DMS 273 (cell line): ENCODE results near the gene ARL15.
A peak's percentile ranks its signal among the peaks of the same experiment; 100 is the strongest.

ENCODE experiments used
- DNase-seq: peaks from one replicate; lab custom pipeline; 2025; ENCODE audit not compliant: unreplicated experiment; lab: John Stamatoyannopoulos, UW

The ARL15 gene

DNA sequence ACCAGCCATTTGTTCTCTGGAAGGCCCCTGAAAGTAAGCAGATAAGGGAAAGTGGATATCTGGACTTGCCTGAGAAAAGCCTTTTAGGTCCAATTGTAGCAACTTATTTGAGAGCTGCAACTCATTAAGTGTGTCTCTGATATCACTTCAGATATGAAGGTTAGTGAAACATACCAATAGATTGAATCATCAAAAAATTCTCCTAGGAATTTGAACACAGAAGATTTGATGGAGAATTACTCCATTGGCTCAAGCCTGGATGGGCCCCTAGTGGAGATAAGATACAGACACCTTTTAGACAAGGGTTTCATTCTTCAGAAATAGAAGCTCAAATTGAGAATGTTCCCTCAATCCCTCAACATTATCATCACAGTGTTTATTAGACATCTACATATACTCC is 393.3 kb downstream of the ARL15 start:
- DNase-seq = no peak

DNA sequence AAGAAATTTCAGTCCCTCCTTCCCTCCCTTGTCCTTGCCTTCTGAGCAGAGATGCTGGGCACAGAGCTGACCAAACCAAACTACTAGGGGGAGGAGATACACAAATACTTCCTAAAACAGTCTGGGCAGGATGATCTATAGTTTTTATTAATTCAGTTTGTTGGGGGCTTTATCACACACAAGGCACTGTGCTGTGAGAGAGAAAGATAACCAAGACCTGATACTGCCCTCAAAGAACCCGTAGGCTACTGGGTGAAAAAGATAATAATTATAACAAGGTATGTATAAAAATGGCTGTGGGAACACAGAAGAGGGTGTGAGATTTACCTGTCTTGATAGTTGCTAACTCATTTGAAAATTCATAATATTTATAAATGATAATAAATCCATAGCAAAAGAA is 395.3 kb downstream of the ARL15 start:
- DNase-seq = no peak

GRCh38 chr5:53913941-53914340 is 396.4 kb downstream of the ARL15 start:
- DNase-seq = no peak

GRCh38 chr5:53908757-53909156 is 401.6 kb downstream of the ARL15 start:
- DNase-seq = no peak

DNA sequence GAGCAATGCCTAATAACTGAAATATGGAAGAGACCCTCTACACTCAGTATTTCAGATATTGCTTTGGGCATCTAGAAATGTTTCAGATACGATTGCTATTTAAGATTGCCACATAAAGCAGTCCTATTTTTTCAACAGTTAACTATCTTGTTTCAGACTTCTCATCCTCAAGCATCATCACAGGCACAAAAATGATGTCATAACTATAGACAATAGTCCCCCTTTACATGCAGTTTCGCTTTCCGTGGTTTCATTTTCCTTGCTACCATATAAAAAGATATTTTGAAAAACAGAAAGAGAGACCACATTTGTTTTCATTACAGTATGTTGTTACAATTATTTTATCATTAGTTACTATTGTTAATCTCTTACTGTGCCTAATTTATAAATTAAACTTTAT is 402.5 kb downstream of the ARL15 start:
- no peak for DNase-seq

DNA sequence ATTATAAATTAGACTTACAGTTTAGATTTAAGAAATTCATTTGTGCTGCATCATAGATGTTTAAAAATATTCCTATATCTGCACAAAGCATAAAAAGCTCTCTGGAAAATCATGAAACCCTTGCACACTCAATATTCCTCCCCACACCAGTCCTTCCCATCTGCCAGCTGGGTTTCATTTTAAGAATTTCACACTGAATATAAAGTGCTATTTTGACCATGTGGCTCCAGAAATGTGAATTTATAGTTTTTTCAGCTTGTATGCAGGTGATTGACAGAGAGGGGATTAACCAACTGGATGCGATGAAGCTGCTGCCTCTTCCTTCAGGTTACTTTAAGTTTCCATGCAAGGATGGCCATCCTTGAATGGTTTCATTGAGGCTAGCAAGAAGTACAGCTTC is 403.6 kb downstream of the ARL15 start:
- DNase-seq = no peak

GRCh38 chr5:53902296-53902907 is 408.0 kb downstream of the ARL15 start:
- DNase-seq = no peak

DNA sequence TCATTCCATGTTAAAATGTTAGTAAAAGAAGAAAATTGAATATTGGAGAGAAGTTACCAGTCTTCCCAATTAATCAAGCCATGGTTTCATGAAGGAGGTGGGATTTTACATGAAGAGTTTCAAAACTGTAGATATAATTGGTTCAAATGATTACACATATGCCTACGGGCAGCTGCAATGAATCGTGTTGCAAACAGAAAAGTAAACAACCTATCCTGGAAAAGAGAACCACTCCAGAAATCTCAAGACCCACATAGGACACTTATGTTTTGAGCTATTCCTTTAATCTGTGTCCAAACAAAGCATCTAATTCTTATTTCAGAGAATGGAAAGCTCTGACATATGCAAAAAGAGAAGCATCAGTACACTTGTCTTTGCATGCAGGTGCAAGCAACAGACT is 409.7 kb downstream of the ARL15 start:
- no peak for DNase-seq

DNA sequence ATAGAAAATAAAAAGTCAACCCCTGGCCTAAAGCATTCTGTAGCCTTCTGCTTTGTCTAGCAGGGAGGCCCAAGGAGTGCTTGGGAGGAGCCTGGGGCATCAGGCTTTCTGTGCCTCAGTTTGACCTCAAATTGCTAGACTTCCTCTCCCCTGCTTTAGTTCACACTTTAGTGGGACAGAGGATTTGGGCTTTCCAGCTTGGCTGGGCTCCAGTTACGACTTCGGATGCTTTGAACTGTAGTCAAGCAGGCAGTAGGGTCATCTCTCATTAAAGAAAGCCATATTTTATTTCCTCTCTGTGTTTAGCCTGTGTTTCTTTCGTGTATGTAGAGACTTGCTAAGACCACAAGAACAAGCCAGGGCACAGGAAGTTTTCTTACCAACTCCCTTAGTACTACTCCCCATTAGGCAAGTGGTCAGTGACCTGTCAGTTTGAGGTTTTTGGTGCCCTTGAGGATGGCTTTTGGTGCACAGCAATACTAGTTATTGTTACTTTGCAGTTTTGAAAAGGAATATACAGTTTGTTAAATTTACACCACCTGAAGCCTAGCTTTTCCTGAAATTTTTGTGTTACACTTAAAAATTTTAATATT is 415.2 kb downstream of the ARL15 start:
- DNase-seq = no peak

- peak; percentile 57 for DNase-seq
Measured at GRCh38 chr5:53893626-53894025, 416.7 kb downstream of the ARL15 start.

DNA sequence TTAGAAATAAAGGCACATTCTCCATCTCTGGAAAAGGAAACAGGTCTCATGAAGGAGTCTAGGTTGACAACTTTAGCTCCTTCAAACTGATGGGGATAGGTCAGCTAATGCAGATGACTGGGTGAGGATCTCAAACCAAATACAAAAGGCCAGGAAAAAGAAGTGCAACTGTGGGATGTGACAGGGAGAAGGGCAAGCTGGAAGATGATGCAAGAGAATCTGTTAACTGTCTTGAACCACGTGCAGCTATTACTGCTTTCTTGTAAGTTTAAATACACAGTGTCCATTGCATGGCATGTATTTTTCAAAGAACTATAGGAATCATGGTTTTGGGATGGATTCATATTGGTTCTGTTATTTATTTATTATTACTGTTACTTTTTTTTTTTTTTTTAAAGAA is 418.1 kb downstream of the ARL15 start:
- DNase-seq = no peak

DNA sequence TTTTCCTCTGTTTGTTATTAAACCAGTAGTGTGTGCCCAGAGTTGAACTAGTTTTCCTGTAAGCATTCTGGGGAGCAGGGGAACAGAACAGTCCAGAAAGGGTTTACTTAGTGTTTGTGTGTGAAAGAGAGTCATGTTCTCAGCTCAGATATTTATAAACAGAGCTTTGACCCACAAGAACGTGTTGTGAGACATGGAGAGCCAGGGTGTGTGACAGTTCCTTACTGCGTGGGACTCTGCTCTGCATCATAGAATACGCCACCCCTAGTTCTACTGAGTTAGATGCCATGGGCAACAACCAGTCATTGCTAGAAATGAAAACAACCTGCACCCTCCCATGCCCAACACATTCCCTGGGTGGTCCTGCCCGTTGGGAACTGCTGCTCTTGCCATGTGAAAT is 419.2 kb downstream of the ARL15 start:
- no peak for DNase-seq

DNA sequence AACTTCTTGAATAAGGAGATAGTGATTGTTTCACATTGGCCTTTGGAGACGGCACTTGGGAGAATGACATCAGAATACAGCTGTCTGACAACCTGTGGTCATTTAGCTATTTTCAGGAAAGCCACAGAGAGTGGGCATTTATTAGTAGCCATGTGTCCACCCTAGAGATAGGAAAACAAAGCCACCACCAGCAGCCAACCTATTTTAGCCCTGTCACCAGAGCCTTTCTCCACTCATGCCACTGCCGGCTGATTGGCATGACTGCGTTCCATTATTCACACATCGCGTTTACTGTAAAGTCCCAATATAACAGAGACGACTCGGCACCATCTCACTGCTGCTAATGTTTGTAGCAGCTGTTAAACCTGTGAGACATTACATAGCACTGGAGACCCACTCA is 419.9 kb downstream of the ARL15 start:
- DNase-seq = no peak

DNA sequence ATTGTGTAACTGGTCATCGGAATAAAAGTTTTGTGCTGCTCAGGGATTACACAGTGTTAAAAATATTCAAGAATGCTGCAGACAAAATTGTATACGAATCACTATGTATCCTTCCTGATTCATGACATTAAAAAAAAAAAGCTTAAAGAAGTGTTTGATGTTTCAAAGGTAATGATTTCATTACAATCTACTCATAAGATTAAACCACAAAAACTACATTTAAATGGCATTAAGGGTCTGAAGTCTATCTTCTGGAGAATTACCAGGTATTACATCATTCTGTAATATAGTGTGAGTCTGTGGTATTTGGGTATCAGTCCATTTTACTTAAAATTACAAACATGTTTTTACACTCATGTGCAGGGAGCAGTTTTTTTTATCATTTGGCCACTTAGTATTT is 425.5 kb downstream of the ARL15 start:
- no peak for DNase-seq

DNA sequence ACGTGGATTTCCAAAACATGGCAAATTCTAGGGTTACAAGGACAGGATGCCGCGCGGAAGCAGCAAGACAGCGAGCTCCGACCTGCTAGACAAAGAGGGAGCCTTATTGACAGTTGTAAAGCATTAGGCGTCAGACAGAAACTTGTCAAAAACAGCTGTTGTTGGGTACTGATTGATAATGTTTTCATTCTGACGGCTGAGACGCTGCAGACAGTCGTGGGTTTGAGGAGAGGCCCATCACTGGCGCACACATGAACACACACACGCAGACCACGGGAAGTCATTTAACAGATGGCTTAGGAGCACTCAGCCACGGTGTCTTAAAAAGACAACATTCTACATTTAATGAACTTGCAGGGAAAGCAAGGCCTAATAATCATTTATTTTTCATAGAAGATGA is 426.0 kb downstream of the ARL15 start:
- DNase-seq = no peak

GRCh38 chr5:53882676-53883031 is 427.7 kb downstream of the ARL15 start:
- DNase-seq = no peak

DNA sequence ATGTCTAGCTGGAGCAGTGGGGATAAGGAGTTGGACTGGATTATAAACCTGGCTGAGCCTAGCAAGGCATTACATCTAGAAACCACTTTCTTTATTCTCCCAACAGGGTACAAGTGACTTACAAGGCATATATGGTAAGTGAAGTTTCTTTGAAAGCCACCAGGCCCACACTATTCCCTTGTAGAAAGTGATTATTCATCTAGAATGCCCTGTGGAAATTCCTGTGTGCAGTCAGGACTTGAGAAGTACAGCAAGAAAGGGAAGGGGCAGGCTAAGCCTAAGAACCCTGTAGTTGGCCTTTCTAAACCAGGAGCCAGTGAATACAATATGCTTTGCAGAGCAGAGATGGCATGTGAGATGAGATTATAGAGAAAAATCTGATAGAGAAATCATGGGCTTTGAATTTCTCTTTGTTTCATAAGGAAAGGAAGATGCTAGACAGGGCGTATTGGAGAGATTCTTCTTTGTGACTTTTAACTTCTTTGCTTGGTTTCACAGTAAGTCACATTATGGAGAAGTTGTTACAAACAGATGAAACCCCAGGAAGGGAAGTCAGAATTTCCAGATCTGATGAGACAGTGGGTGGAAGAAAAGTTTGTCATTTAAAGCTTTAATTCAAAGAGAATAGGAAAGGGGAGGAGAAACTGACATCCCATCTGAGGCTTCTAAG is 428.2 kb downstream of the ARL15 start:
- DNase-seq = no peak

- no peak for DNase-seq
Measured at GRCh38 chr5:53879708-53880323, 430.6 kb downstream of the ARL15 start.

DNA sequence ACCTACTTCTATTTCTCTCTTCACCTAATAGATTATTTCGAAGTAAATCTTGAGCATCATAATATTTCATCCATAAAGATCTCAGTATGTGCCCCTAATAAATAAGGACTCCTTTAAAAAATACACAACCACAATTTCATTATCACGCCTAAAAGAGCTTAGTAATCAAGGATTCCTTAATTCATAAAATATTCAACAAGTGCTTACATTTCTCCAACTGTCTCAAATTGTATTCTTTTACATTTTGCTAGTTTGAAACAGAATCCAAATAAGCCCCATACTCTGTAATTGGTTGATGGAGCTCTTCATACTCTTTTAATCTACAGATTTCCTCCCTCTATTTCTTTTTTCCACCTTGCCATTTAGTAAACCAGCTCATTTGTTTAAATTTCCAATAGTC is 432.4 kb downstream of the ARL15 start:
- DNase-seq = no peak

GRCh38 chr5:53877243-53877642 is 433.1 kb downstream of the ARL15 start:
- no peak for DNase-seq

GRCh38 chr5:53874409-53874808 is 436.0 kb downstream of the ARL15 start:
- peak; percentile 48 for DNase-seq

GRCh38 chr5:53873235-53873634 is 437.1 kb downstream of the ARL15 start:
- DNase-seq = no peak
